GM12878 (cell line): ENCODE data around the gene MMADHC. TPM values are rescaled to one million over a fixed set of nuclear protein-coding genes. Genes with fewer than 3 reads are reported as not detected.

Experiments used
- ATAC-seq: fragments of 200-7000 bp; cut with Tn5 transposase; 3 replicates; pipeline ENCODE4 v1.9.1; 2020; ENCODE audit warnings: mild to moderate bottlenecking, moderate library complexity
- BruUV-seq: library from RNA; stranded (reverse); fragments of 400-500 nt; replicated peaks from 2 replicates; lab custom pipeline; 2021; lab: Mats Ljungman, UMichigan
- CTCF ChIA-PET: fragments of 300-600 bp; sonication (Branson Sonifier 250); formaldehyde crosslinking; extraction: SDS; loops from one replicate; lab custom pipeline; 2021; ENCODE audit warnings: inconsistent platforms; lab: Yijun Ruan, JAX
- POLR2A ChIA-PET: fragments of 350-600 bp; formaldehyde crosslinking; extraction: SDS; loops from one replicate; lab custom pipeline; 2021; ENCODE audit warnings: inconsistent platforms; lab: Charles Lee
- RAD21 ChIA-PET: fragments of 300-600 bp; sonication (Branson Sonifier 250); formaldehyde crosslinking; loops from one replicate; lab custom pipeline; 2023; ENCODE audit warnings: antibody characterized with exemption; ENCODE audit not compliant: unreplicated experiment; lab: Charles Lee
- SMC1A ChIA-PET: fragments of 300-600 bp; sonication (Branson Sonifier 250); formaldehyde crosslinking; loops from one replicate; lab custom pipeline; 2023; ENCODE audit not compliant: unreplicated experiment, uncharacterized antibody; lab: Charles Lee
- DNase-seq: peaks from one replicate; pipeline ENCODE4 v3.0.0-alpha.2; 2011; ENCODE audit warnings: low read depth, low spot score
- FAIRE-seq: peaks from 3 replicates; lab custom pipeline; 2011; peaks lifted over from hg19 to GRCh38; lab: Jason Lieb, UNC
- H2AFZ ChIP-seq: 2 replicates; pipeline ENCODE4 v1.6.0; 2011; ENCODE audit warnings: low read depth, low read length, control low read depth; ENCODE audit not compliant: control insufficient read depth
- H3K27ac ChIP-seq: 2 replicates; pipeline ENCODE4 v1.5.1; 2011; ENCODE audit warnings: control low read depth; ENCODE audit not compliant: control insufficient read depth, insufficient read depth
- H3K27me3 ChIP-seq, 2 experiments: replicated peaks in 1 of 2; 2 replicates each; pipeline versions ENCODE4 v1.6.0 to v1.6.1; 2011; ENCODE audit warnings: low read length in 1 of 2; ENCODE audit not compliant: control insufficient read depth in 2 of 2, insufficient read depth in 2 of 2
- H3K36me3 ChIP-seq, 2 experiments: 2 replicates each; pipeline ENCODE4 v1.5.1; 2011; ENCODE audit warnings: low read length in 1 of 2; ENCODE audit not compliant: control insufficient read depth in 2 of 2, insufficient read depth in 2 of 2
- H3K4me1 ChIP-seq: 2 replicates; pipeline ENCODE4 v1.6.1; 2011; ENCODE audit warnings: mild to moderate bottlenecking, low read length, moderate library complexity, mixed read lengths; ENCODE audit not compliant: control insufficient read depth, insufficient read depth
- H3K4me2 ChIP-seq: 2 replicates; pipeline ENCODE4 v1.6.0; 2011; ENCODE audit warnings: control low read depth; ENCODE audit not compliant: control insufficient read depth, insufficient read depth
- H3K4me3 ChIP-seq: fragments of 200-600 bp; sonication (generic); 2 replicates; pipeline ENCODE4 v1.5.1; 2016
- H3K79me2 ChIP-seq: 2 replicates; pipeline ENCODE4 v1.6.0; 2011; ENCODE audit warnings: low read length; ENCODE audit not compliant: control insufficient read depth, insufficient read depth
- H3K9ac ChIP-seq: 2 replicates; pipeline ENCODE4 v1.8.0; 2011; ENCODE audit warnings: low read length, control low read depth, mixed read lengths; ENCODE audit not compliant: control insufficient read depth, insufficient read depth
- H3K9me3 ChIP-seq: replicated peaks from 3 replicates; pipeline ENCODE4 v1.5.1; 2011; ENCODE audit warnings: mild to moderate bottlenecking, low read length; ENCODE audit not compliant: control insufficient read depth, insufficient read depth
- H4K20me1 ChIP-seq: 2 replicates; pipeline ENCODE4 v1.6.0; 2011; ENCODE audit not compliant: control insufficient read depth, insufficient read depth
- BACH1 ChIP-seq: fragments of 450-650 bp; IDR thresholded peaks from 2 replicates; pipeline ENCODE4 v1.6.1; 2017; ENCODE audit warnings: mild to moderate bottlenecking, borderline replicate concordance
- BHLHE40 ChIP-seq, 2 experiments: fragments of 450-650 bp in 1 of 2; IDR thresholded peaks; 2 replicates each; pipeline ENCODE4 v1.6.1; 2011 to 2017; ENCODE audit warnings: low read depth in 2 of 2, borderline replicate concordance in 1 of 2, improper control_type of control experiment in 1 of 2, low read length in 1 of 2, mild to moderate bottlenecking in 1 of 2
- BRCA1 ChIP-seq: IDR thresholded peaks from 2 replicates; pipeline ENCODE4 v1.6.1; 2011; ENCODE audit warnings: low read depth, low read length, improper control_type of control experiment
- ETV6 ChIP-seq, 2 experiments: fragments of 450-650 bp in 1 of 2; IDR thresholded peaks in 1 of 2; conservative IDR thresholded peaks in 1 of 2; 2 replicates each; pipeline ENCODE4 v1.6.1; 2014; ENCODE audit warnings: antibody characterized with exemption in 1 of 2, borderline replicate concordance in 1 of 2, low read depth in 1 of 2, mild to moderate bottlenecking in 1 of 2, moderate library complexity in 1 of 2
- FOXM1 ChIP-seq: IDR thresholded peaks from 2 replicates; pipeline ENCODE4 v1.6.1; 2012; ENCODE audit warnings: low read depth, mild to moderate bottlenecking, inconsistent platforms, low read length, moderate library complexity
- MYC ChIP-seq: IDR thresholded peaks from 2 replicates; pipeline ENCODE4 v1.6.1; 2011; ENCODE audit warnings: mild to moderate bottlenecking, low read length, moderate library complexity, inconsistent platforms; ENCODE audit not compliant: insufficient read depth, insufficient replicate concordance, insufficient read length, severe bottlenecking
- PML ChIP-seq: IDR thresholded peaks from 2 replicates; pipeline ENCODE4 v1.6.1; 2012; ENCODE audit warnings: low read length, inconsistent platforms
- POLR2A ChIP-seq: IDR thresholded peaks from 2 replicates; pipeline ENCODE4 v1.6.1; 2011; ENCODE audit warnings: low read depth, mild to moderate bottlenecking, low read length
- RAD21 ChIP-seq: IDR thresholded peaks from 2 replicates; pipeline ENCODE4 v1.6.1; 2011; ENCODE audit warnings: mild to moderate bottlenecking, low read depth, low read length, moderate library complexity; ENCODE audit not compliant: insufficient read depth
- RB1 ChIP-seq: fragments of 450-650 bp; formaldehyde crosslinking; IDR thresholded peaks from 2 replicates; pipeline ENCODE4 v1.6.1; 2017; ENCODE audit warnings: mild to moderate bottlenecking, borderline replicate concordance
- RELB ChIP-seq: fragments of 450-650 bp; IDR thresholded peaks from 2 replicates; pipeline ENCODE4 v1.6.1; 2017; ENCODE audit warnings: low read depth, mild to moderate bottlenecking, moderate library complexity
- SMC3 ChIP-seq: IDR thresholded peaks from 2 replicates; pipeline ENCODE4 v1.6.1; 2011; ENCODE audit warnings: low read length, improper control_type of control experiment, borderline replicate concordance
- ZBED1 ChIP-seq: IDR thresholded peaks from 2 replicates; pipeline ENCODE4 v1.6.1; 2016; ENCODE audit warnings: borderline replicate concordance
- ZNF207 ChIP-seq: fragments of 450-650 bp; IDR thresholded peaks from 2 replicates; pipeline ENCODE4 v1.6.1; 2014; ENCODE audit warnings: antibody characterized with exemption, mild to moderate bottlenecking, borderline replicate concordance
- ZNF274 ChIP-seq: IDR thresholded peaks from one replicate; pipeline ENCODE4 v1.8.0; 2011; ENCODE audit not compliant: insufficient read length, insufficient read depth
- in situ Hi-C: fragments of 300-500 bp; cut with MboI; formaldehyde crosslinking; loops from 9 replicates; pipeline ENCODE4 v1.14.3; 2018; ENCODE audit warnings: mixed read lengths
- intact Hi-C: fragments of 100-400 bp; cut with micrococcal nuclease; formaldehyde crosslinking; loops from one replicate; pipeline ENCODE4 v1.14.2; 2022; ENCODE audit not compliant: unreplicated experiment
- polyA plus RNA-seq, 11 experiments: library from polyadenylated mRNA; depleted of rRNA in 4 of 11; unstranded in 6 of 11; stranded (reverse) in 5 of 11; fragments of >200 nt; fragmentation: Nextera tagmentation in 4 of 11; fragmentation: Illumina TruSeq in 1 of 11; extraction: Ambion mirVana in 4 of 11; extraction: Trizol in 1 of 11; gene quantifications; 1 replicate in 1 of 11; 2 replicates in 10 of 11; pipeline versions ENCODE4 v1.2.1 to v1.2.3, GENCODE V29; 2011 to 2016; ENCODE audit warnings: inconsistent platforms in 2 of 11, missing spikeins in 2 of 11, low read depth in 1 of 11
- total RNA-seq, 4 experiments: library from RNA; depleted of rRNA in 3 of 4; stranded (reverse); fragments of >200 nt in 3 of 4; fragmentation: Illumina TruSeq in 1 of 4; extraction: Trizol in 1 of 4; gene quantifications; 2 replicates each; pipeline versions ENCODE4 v1.2.1 to v1.2.3, GENCODE V29; 2013 to 2021
- TF ChIP-seq, protein P1 (sequence below): IDR thresholded peaks from 2 replicates; pipeline ENCODE4 v1.6.1; 2011; ENCODE audit warnings: low read depth, mild to moderate bottlenecking, low read length, moderate library complexity, borderline replicate concordance; ENCODE audit errors: extremely low read depth
- TF ChIP-seq, protein P2 (sequence below): IDR thresholded peaks from 2 replicates; pipeline ENCODE4 v1.6.1; 2012; ENCODE audit warnings: low read depth, low read length, improper control_type of control experiment
- TF ChIP-seq, protein P3 (sequence below), 3 experiments: IDR thresholded peaks in 2 of 3; conservative IDR thresholded peaks in 1 of 3; 2 replicates each; pipeline ENCODE4 v1.5.1; 2011; ENCODE audit warnings: low read depth in 3 of 3, low read length in 3 of 3, mild to moderate bottlenecking in 3 of 3, control low read depth in 2 of 3, moderate library complexity in 2 of 3, inconsistent platforms in 1 of 3, mixed read lengths in 1 of 3; ENCODE audit not compliant: control insufficient read depth in 2 of 3, insufficient read depth in 1 of 3; ENCODE audit errors: extremely low read depth in 1 of 3

The MMADHC gene
- total and polyA plus RNA-seq, 10 of the 15 experiments (the other 5 are each of a cell fraction or from before 2014, with no cell fraction given): 93.6 to 415 (median 147) TPM

- no peak overlapping the region for H3K27ac ChIP-seq
- intact Hi-C loops: loop anchor here (1.0 to 5.0 kb wide), 6 partner anchors 124 to 634 kb away; partner anchors contain the start of gene LYPD6
- FAIRE-seq (peak; percentile 41), ATAC-seq (peak; percentile 57), DNase-seq (no peak)
- POLR2A ChIA-PET: no interaction called here
- no peak overlapping the region for H3K4me2 ChIP-seq
- no peak overlapping the region for H3K4me3 ChIP-seq
- H3K4me1 ChIP-seq: no peaks in the 10 kb centered on the region
- RAD21 ChIA-PET: interaction anchor here (0.6 to 4.2 kb wide), 6 partner anchors 522 to 835 kb away, joined by 3 to 50 read pairs (median 4); partner anchors contain the start of gene LYPD6B
- H2AFZ ChIP-seq: no peak overlapping the region; the same call in 1 of the 2 replicates
- H3K9ac ChIP-seq: no peak overlapping the region
- H3K27me3 ChIP-seq: no peaks in the 10 kb centered on the region
- SMC1A ChIA-PET: interaction anchor here (0.6 to 5.1 kb wide), 11 partner anchors 11 to 568 kb away, joined by 3 to 84 read pairs (median 4); no protein-coding TSS in a partner anchor
- no TSS peak for BruUV-seq
- no peaks in the 10 kb centered on the region for H3K36me3 ChIP-seq
- no peaks in the 10 kb centered on the region for H4K20me1 ChIP-seq
- H3K79me2 ChIP-seq: no peaks in the 10 kb centered on the region
- in situ Hi-C loops: loop anchor here (5.0 to 25.0 kb wide), 2 partner anchors 544 to 1599 kb away; no protein-coding TSS in a partner anchor
- CTCF ChIA-PET: interaction anchor here (0.6 to 5.2 kb wide), 24 partner anchors 8 to 1866 kb away, joined by 3 to 166 read pairs (median 4); partner anchors contain the start of gene LYPD6B
- H3K9me3 ChIP-seq: no peaks in the 10 kb centered on the region
- TF ChIP-seq RELB (no peak), ETV6 (conservative IDR thresholded peaks at IDR 0.05 in 1 of 2, IDR thresholded peaks at IDR 0.05 in 1 of 2; ENCODE audit: borderline replicate concordance in 1 of 2, low read depth in 1 of 2) (no peak), BRCA1 (no peak), RB1 (no peak), PML (no peak), ZNF207 (no peak), ZNF274 (no peak), MYC (no peak), ZBED1 (no peak), SMC3 (peak; percentile 67; the same call in 1 of the 2 replicates), RAD21 (peak; percentile 88), BACH1 (no peak), BHLHE40 (IDR thresholded peaks at IDR 0.05; ENCODE audit: borderline replicate concordance in 1 of 2, low read depth in 2 of 2, low read length in 1 of 2) (no peak), POLR2A (no peak), FOXM1 (no peak)
- TF ChIP-seq, protein P1, sequence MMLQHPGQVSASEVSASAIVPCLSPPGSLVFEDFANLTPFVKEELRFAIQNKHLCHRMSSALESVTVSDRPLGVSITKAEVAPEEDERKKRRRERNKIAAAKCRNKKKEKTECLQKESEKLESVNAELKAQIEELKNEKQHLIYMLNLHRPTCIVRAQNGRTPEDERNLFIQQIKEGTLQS: no peak
- TF ChIP-seq, protein P2, sequence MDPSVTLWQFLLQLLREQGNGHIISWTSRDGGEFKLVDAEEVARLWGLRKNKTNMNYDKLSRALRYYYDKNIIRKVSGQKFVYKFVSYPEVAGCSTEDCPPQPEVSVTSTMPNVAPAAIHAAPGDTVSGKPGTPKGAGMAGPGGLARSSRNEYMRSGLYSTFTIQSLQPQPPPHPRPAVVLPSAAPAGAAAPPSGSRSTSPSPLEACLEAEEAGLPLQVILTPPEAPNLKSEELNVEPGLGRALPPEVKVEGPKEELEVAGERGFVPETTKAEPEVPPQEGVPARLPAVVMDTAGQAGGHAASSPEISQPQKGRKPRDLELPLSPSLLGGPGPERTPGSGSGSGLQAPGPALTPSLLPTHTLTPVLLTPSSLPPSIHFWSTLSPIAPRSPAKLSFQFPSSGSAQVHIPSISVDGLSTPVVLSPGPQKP: no peak
- TF ChIP-seq, protein P3, sequence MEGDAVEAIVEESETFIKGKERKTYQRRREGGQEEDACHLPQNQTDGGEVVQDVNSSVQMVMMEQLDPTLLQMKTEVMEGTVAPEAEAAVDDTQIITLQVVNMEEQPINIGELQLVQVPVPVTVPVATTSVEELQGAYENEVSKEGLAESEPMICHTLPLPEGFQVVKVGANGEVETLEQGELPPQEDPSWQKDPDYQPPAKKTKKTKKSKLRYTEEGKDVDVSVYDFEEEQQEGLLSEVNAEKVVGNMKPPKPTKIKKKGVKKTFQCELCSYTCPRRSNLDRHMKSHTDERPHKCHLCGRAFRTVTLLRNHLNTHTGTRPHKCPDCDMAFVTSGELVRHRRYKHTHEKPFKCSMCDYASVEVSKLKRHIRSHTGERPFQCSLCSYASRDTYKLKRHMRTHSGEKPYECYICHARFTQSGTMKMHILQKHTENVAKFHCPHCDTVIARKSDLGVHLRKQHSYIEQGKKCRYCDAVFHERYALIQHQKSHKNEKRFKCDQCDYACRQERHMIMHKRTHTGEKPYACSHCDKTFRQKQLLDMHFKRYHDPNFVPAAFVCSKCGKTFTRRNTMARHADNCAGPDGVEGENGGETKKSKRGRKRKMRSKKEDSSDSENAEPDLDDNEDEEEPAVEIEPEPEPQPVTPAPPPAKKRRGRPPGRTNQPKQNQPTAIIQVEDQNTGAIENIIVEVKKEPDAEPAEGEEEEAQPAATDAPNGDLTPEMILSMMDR (IDR thresholded peaks at IDR 0.05 in 2 of 3, conservative IDR thresholded peaks at IDR 0.05 in 1 of 3; ENCODE audit: control insufficient read depth in 2 of 3, extremely low read depth in 1 of 3, insufficient read depth in 1 of 3, low read depth in 3 of 3, low read length in 3 of 3): peak; percentile 58 to 78 (median 74)
Observed at GRCh38 chr2:149561309-149561926, 26.2 kb downstream of the MMADHC start.
